BLaER1 treated with 17β-estradiol and CSF1 and Interleukin-3, amounts not matched to agents 10 nM and 100 nM (cell line): Measurements from ENCODE around the gene ISG20L2.

Source experiments
- H3K27ac ChIP-seq, 11 experiments: shearing (Covaris generic); formaldehyde crosslinking; 2 replicates each; pipeline ENCODE4 v1.8.1; 2022
- H3K27me3 ChIP-seq, 11 experiments: shearing (Covaris generic); formaldehyde crosslinking; 2 replicates each; pipeline ENCODE4 v1.8.1; 2022
- H3K36me3 ChIP-seq, 11 experiments: shearing (Covaris generic); formaldehyde crosslinking; 2 replicates each; pipeline ENCODE4 v1.8.1; 2022
- H3K4me1 ChIP-seq, 10 experiments: shearing (Covaris generic); formaldehyde crosslinking; 2 replicates each; pipeline ENCODE4 v1.8.1; 2022
- H3K4me2 ChIP-seq, 11 experiments: shearing (Covaris generic); formaldehyde crosslinking; 2 replicates each; pipeline ENCODE4 v1.8.1; 2022
- H3K4me3 ChIP-seq, 10 experiments: shearing (Covaris generic); formaldehyde crosslinking; 2 replicates each; pipeline ENCODE4 v1.8.1; 2022
- H3K9ac ChIP-seq, 11 experiments: shearing (Covaris generic); formaldehyde crosslinking; 2 replicates each; pipeline ENCODE4 v1.8.1; 2022
- H3K9me3 ChIP-seq, 11 experiments: shearing (Covaris generic); formaldehyde crosslinking; replicated peaks in 1 of 11; 2 replicates each; pipeline ENCODE4 v1.8.1; 2022
- H4K20me1 ChIP-seq, 11 experiments: shearing (Covaris generic); formaldehyde crosslinking; 2 replicates each; pipeline ENCODE4 v1.8.1; 2022
- Cebpa-rat ChIP-seq, 11 experiments: shearing (Covaris generic); IDR thresholded peaks; 2 replicates each; pipeline ENCODE4 v1.8.1; 2022

Gene ISG20L2

GRCh38 chr1:156750711-156751450, 22.3 kb upstream of the ISG20L2 start:
- Histone ChIP-seq H3K27me3 (no peaks in the 10 kb centered on the region), H3K36me3 (peaks cover 0 to 29% (median 15%) of the 10 kb centered on the region in 11 experiments; a peak in 15 of 22 replicates), H3K9me3 (no peaks in the 10 kb centered on the region), H3K27ac (peak overlapping the region; percentile 93 to 100 (median 99)), H4K20me1 (peaks cover 0 to 29% (median 11%) of the 10 kb centered on the region in 11 experiments; a peak in 18 of 22 replicates), H3K4me2 (peak overlapping the region; percentile 90 to 100 (median 100)), H3K9ac (peak overlapping the region; percentile 95 to 100 (median 99)), H3K4me3 (peak overlapping the region; percentile 87 to 99 (median 98)), H3K4me1 (peaks cover 55 to 66% (median 60%) of the 10 kb centered on the region in 10 experiments)
- TF ChIP-seq Cebpa-rat (IDR thresholded peaks at IDR 0.05), result peak in 4 of 11 experiments; percentile 17 to 66 (median 45); a peak in 4 of 22 replicates

- H3K27ac ChIP-seq, result peak overlapping the region; percentile 93 to 100 (median 99)
Observed at GRCh38 chr1:156750191-156750672, 21.7 kb upstream of the ISG20L2 start.

GRCh38 chr1:156749419-156750118, 21.0 kb upstream of the ISG20L2 start:
- peak overlapping the region; percentile 93 to 100 (median 99) for H3K27ac ChIP-seq

More at GRCh38 chr1:156750191-156750672, 21.7 kb upstream of the ISG20L2 start:
- Histone ChIP-seq H3K4me2 (peak overlapping the region; percentile 90 to 100 (median 100)), H3K27me3 (no peaks in the 10 kb centered on the region), H4K20me1 (peaks cover 0 to 35% (median 18%) of the 10 kb centered on the region in 11 experiments; a peak in 18 of 22 replicates), H3K36me3 (peaks cover 2 to 35% (median 21%) of the 10 kb centered on the region in 11 experiments; a peak in 21 of 22 replicates), H3K4me1 (peaks cover 59 to 68% (median 61%) of the 10 kb centered on the region in 10 experiments), H3K4me3 (peak overlapping the region; percentile 87 to 99 (median 98)), H3K9me3 (no peaks in the 10 kb centered on the region), H3K9ac (peak overlapping the region; percentile 95 to 100 (median 99))
- peak in 1 of 11 experiments; percentile 70; a peak in 2 of 22 replicates for TF ChIP-seq Cebpa-rat (IDR thresholded peaks at IDR 0.05)

GRCh38 chr1:156748670-156749418, 20.3 kb upstream of the ISG20L2 start:
- peaks cover 0 to 48% (median 27%) of the 10 kb centered on the region in 11 experiments; a peak in 18 of 22 replicates for H4K20me1 ChIP-seq
- H3K9me3 ChIP-seq, result no peaks in the 10 kb centered on the region
- H3K9ac ChIP-seq, result peak overlapping the region; percentile 95 to 100 (median 99)
- no peaks in the 10 kb centered on the region for H3K27me3 ChIP-seq
- peak overlapping the region; percentile 93 to 100 (median 99) for H3K27ac ChIP-seq
- H3K4me3 ChIP-seq, result peak overlapping the region; percentile 87 to 99 (median 98)
- H3K4me1 ChIP-seq, result peaks cover 51 to 68% (median 59%) of the 10 kb centered on the region in 10 experiments
- peaks cover 12 to 46% (median 32%) of the 10 kb centered on the region in 11 experiments for H3K36me3 ChIP-seq
- H3K4me2 ChIP-seq, result peak overlapping the region; percentile 90 to 100 (median 100)
- TF ChIP-seq Cebpa-rat (IDR thresholded peaks at IDR 0.05), result no peak; a peak in 1 of 22 replicates

More at GRCh38 chr1:156749419-156750118, 21.0 kb upstream of the ISG20L2 start:
- H3K27me3 ChIP-seq, result no peaks in the 10 kb centered on the region
- peak overlapping the region; percentile 87 to 99 (median 98) for H3K4me3 ChIP-seq
- H3K9ac ChIP-seq, result peak overlapping the region; percentile 95 to 100 (median 99)
- H3K9me3 ChIP-seq, result no peaks in the 10 kb centered on the region
- H4K20me1 ChIP-seq, result peaks cover 0 to 42% (median 24%) of the 10 kb centered on the region in 11 experiments; a peak in 18 of 22 replicates
- peaks cover 58 to 70% (median 61%) of the 10 kb centered on the region in 10 experiments for H3K4me1 ChIP-seq
- peaks cover 8 to 42% (median 28%) of the 10 kb centered on the region in 11 experiments for H3K36me3 ChIP-seq
- H3K4me2 ChIP-seq, result peak overlapping the region; percentile 90 to 100 (median 100)
- TF ChIP-seq Cebpa-rat (IDR thresholded peaks at IDR 0.05), result no peak

GRCh38 chr1:156747742-156748669, 19.4 kb upstream of the ISG20L2 start:
- peaks cover 0 to 55% (median 35%) of the 10 kb centered on the region in 11 experiments; a peak in 18 of 22 replicates for H4K20me1 ChIP-seq
- peak overlapping the region; percentile 87 to 99 (median 98) for H3K4me3 ChIP-seq
- peak overlapping the region; percentile 95 to 100 (median 99) for H3K9ac ChIP-seq
- H3K4me2 ChIP-seq, result peak overlapping the region; percentile 90 to 100 (median 100)
- peaks cover 21 to 54% (median 41%) of the 10 kb centered on the region in 11 experiments for H3K36me3 ChIP-seq
- H3K9me3 ChIP-seq, result no peaks in the 10 kb centered on the region
- no peaks in the 10 kb centered on the region for H3K27me3 ChIP-seq
- H3K27ac ChIP-seq, result peak overlapping the region; percentile 93 to 100 (median 99)
- peaks cover 43 to 68% (median 59%) of the 10 kb centered on the region in 10 experiments for H3K4me1 ChIP-seq
- TF ChIP-seq Cebpa-rat (IDR thresholded peaks at IDR 0.05), result no peak

GRCh38 chr1:156746728-156747631, 18.4 kb upstream of the ISG20L2 start:
- peaks cover 31 to 65% (median 51%) of the 10 kb centered on the region in 11 experiments for H3K36me3 ChIP-seq
- H4K20me1 ChIP-seq, result peaks cover 0 to 58% (median 35%) of the 10 kb centered on the region in 11 experiments; a peak in 18 of 22 replicates
- no peaks in the 10 kb centered on the region for H3K27me3 ChIP-seq
- peak overlapping the region; percentile 95 to 100 (median 99) for H3K9ac ChIP-seq
- H3K4me2 ChIP-seq, result peak overlapping the region; percentile 90 to 100 (median 100)
- no peak for TF ChIP-seq Cebpa-rat (IDR thresholded peaks at IDR 0.05)
- peak overlapping the region; percentile 93 to 100 (median 99) for H3K27ac ChIP-seq
- H3K9me3 ChIP-seq, result no peaks in the 10 kb centered on the region
- peak overlapping the region; percentile 87 to 99 (median 98) for H3K4me3 ChIP-seq
- peaks cover 38 to 72% (median 61%) of the 10 kb centered on the region in 10 experiments for H3K4me1 ChIP-seq
